H1 (cell line): ENCODE measurements around the gene GALNT15. TPM values are rescaled to one million over a fixed set of nuclear protein-coding genes. Genes with fewer than 3 reads are reported as not detected.

Source experiments
- BRCA1 ChIP-seq: IDR thresholded peaks from 2 replicates; pipeline ENCODE4 v1.6.1; 2012; ENCODE audit warnings: low read depth, low read length, improper control_type of control experiment
- CTBP2 ChIP-seq: IDR thresholded peaks from 2 replicates; pipeline ENCODE4 v1.7.0; 2011; ENCODE audit warnings: borderline replicate concordance, mild to moderate bottlenecking, moderate library complexity, mixed read lengths, low read length; ENCODE audit not compliant: insufficient read depth, insufficient read length
- POU5F1 ChIP-seq: IDR thresholded peaks from 2 replicates; pipeline ENCODE4 v1.6.1; 2011; ENCODE audit warnings: low read depth, mild to moderate bottlenecking, low read length, moderate library complexity
- TBP ChIP-seq: IDR thresholded peaks from 2 replicates; pipeline ENCODE4 v1.6.1; 2011; ENCODE audit warnings: low read depth, low read length, improper control_type of control experiment
- TEAD4 ChIP-seq: IDR thresholded peaks from 2 replicates; pipeline ENCODE4 v1.6.1; 2012; ENCODE audit warnings: low read depth, low read length, inconsistent platforms, mixed read lengths
- polyA plus RNA-seq, 7 experiments: library from polyadenylated mRNA; depleted of rRNA in 3 of 7; stranded (reverse) in 5 of 7; unstranded in 2 of 7; fragments of >200 nt in 5 of 7; fragments of 200-250 nt in 2 of 7; gene quantifications; 1 replicate in 5 of 7; 2 replicates in 1 of 7; 4 replicates in 1 of 7; pipeline versions ENCODE4 v1.2.1 to v1.2.3, GENCODE V29; 2011 to 2013; ENCODE audit warnings: missing spikeins in 2 of 7, mixed read lengths in 2 of 7
- total RNA-seq: library from RNA; stranded (reverse); fragmentation: NEBNext Ultra II Directional; extraction: Animal tissue kit (Norgen Biotek cat#: 25700); gene quantifications from 2 replicates; pipeline ENCODE4 v1.2.1, GENCODE V29; 2021
- TF ChIP-seq, protein P1 (sequence below), 3 experiments: IDR thresholded peaks; 1 replicate in 2 of 3; 2 replicates in 1 of 3; pipeline versions ENCODE4 v1.5.1 to v1.6.1; 2011; ENCODE audit warnings: low read length in 3 of 3, mild to moderate bottlenecking in 3 of 3, inconsistent platforms in 2 of 3, low read depth in 1 of 3, moderate library complexity in 1 of 3; ENCODE audit not compliant: insufficient read depth in 1 of 3; ENCODE audit errors: control extremely low read depth in 1 of 3

Gene GALNT15
- total and polyA plus RNA-seq, 2 of the 8 experiments (the other 6 are each of a cell fraction or from before 2014, with no cell fraction given) = 0.02 TPM; not detected in 1

DNA sequence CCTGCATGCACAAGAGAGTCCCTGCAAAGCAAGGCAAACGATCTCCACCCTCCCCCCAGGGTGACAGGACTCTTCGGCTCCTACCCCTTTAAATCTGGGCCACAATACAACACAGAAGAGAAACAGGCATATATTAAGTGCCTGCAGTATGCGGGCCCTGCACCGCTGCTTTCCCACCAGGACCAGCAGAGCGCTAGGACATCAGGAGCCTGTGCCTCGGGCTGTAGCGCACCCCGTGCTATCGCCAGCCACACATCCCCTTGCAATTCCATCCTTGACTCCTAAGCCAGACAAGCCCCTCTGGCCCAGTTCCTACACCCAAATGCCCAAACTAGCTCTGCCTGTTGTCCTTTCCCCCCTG lies 4.1 kb downstream of the GALNT15 start (continued):
- TF ChIP-seq BRCA1 (no peak), TEAD4 (no peak), POU5F1 (no peak), TBP (no peak), CTBP2 (no peak)
- TF ChIP-seq, protein P1, sequence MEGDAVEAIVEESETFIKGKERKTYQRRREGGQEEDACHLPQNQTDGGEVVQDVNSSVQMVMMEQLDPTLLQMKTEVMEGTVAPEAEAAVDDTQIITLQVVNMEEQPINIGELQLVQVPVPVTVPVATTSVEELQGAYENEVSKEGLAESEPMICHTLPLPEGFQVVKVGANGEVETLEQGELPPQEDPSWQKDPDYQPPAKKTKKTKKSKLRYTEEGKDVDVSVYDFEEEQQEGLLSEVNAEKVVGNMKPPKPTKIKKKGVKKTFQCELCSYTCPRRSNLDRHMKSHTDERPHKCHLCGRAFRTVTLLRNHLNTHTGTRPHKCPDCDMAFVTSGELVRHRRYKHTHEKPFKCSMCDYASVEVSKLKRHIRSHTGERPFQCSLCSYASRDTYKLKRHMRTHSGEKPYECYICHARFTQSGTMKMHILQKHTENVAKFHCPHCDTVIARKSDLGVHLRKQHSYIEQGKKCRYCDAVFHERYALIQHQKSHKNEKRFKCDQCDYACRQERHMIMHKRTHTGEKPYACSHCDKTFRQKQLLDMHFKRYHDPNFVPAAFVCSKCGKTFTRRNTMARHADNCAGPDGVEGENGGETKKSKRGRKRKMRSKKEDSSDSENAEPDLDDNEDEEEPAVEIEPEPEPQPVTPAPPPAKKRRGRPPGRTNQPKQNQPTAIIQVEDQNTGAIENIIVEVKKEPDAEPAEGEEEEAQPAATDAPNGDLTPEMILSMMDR (IDR thresholded peaks at IDR 0.05; ENCODE audit: control extremely low read depth in 1 of 3, insufficient read depth in 1 of 3, low read depth in 1 of 3, low read length in 3 of 3) = no peak
